ENCODE measurements around the gene CTF1.

The CTF1 gene

GRCh38 chr16:30947541-30947858 lies 51.1 kb downstream of the CTF1 start:
- Histone ChIP-seq H3K27ac (ENCODE audit: low read depth, low read length) (peak overlapping the region; percentile 56), H3K27me3 (ENCODE audit: control insufficient read depth in 1 of 2, insufficient read depth in 2 of 2, low read length in 2 of 2) (no peaks in the 10 kb centered on the region), H3K4me3 (ENCODE audit: low read depth in 1 of 2, low read length in 2 of 2) (no peak overlapping the region), H3K4me1 (ENCODE audit: control insufficient read depth in 1 of 2, insufficient read depth in 2 of 2, low read length in 2 of 2) (peaks cover 26 to 29% of the 10 kb centered on the region in 2 donors), H3K9me3 (ENCODE audit: control insufficient read depth in 1 of 2, low read length in 2 of 2) (no peaks in the 10 kb centered on the region), H3K9ac (ENCODE audit: low read depth in 1 of 2, low read length in 2 of 2) (no peak overlapping the region), H3K36me3 (ENCODE audit: control insufficient read depth in 1 of 2, insufficient read depth in 2 of 2, low read length in 2 of 2) (peaks cover 2 to 21% of the 10 kb centered on the region in 2 donors)

- Histone ChIP-seq H3K9me3 (ENCODE audit: control insufficient read depth in 1 of 2, low read length in 2 of 2) (no peaks in the 10 kb centered on the region), H3K9ac (ENCODE audit: low read depth in 1 of 2, low read length in 2 of 2) (peak overlapping the region in 1 of 2 donors; percentile 92), H3K36me3 (ENCODE audit: control insufficient read depth in 1 of 2, insufficient read depth in 2 of 2, low read length in 2 of 2) (peaks cover 2 to 18% of the 10 kb centered on the region in 2 donors), H3K4me3 (ENCODE audit: low read depth in 1 of 2, low read length in 2 of 2) (peak overlapping the region; percentile 79 to 95), H3K4me1 (ENCODE audit: control insufficient read depth in 1 of 2, insufficient read depth in 2 of 2, low read length in 2 of 2) (peaks cover 23 to 26% of the 10 kb centered on the region in 2 donors), H3K27ac (ENCODE audit: low read depth, low read length) (peak overlapping the region; percentile 56), H3K27me3 (ENCODE audit: control insufficient read depth in 1 of 2, insufficient read depth in 2 of 2, low read length in 2 of 2) (no peaks in the 10 kb centered on the region)
Measured at GRCh38 chr16:30947859-30948666, 51.6 kb downstream of the CTF1 start.

- Histone ChIP-seq H3K36me3 (ENCODE audit: control insufficient read depth in 1 of 2, insufficient read depth in 2 of 2, low read length in 2 of 2) (peaks cover 0 to 18% of the 10 kb centered on the region in 2 donors), H3K4me1 (ENCODE audit: control insufficient read depth in 1 of 2, insufficient read depth in 2 of 2, low read length in 2 of 2) (peaks cover 29 to 35% of the 10 kb centered on the region in 2 donors), H3K4me3 (ENCODE audit: low read depth in 1 of 2, low read length in 2 of 2) (peak within 1 kb of the TSS; percentile 79 to 95), H3K27me3 (ENCODE audit: control insufficient read depth in 1 of 2, insufficient read depth in 2 of 2, low read length in 2 of 2) (no peaks in the 10 kb centered on the region), H3K9me3 (ENCODE audit: control insufficient read depth in 1 of 2, low read length in 2 of 2) (no peaks in the 10 kb centered on the region), H3K9ac (ENCODE audit: low read depth in 1 of 2, low read length in 2 of 2) (peak within 1 kb of the TSS; percentile 76 to 92), H3K27ac (ENCODE audit: low read depth, low read length) (peak within 1 kb of the TSS; percentile 84)
Measured at GRCh38 chr16:30948667-30949649, 52.5 kb downstream of the CTF1 start, which contains the start of gene ORAI3. Gene ORAI3 (plus strand): TSS chr16:30949068. CDS start chr16:30949290, 222 bp downstream.

- Histone ChIP-seq H3K27ac (ENCODE audit: low read depth, low read length) (peak overlapping the region; percentile 84), H3K36me3 (ENCODE audit: control insufficient read depth in 1 of 2, insufficient read depth in 2 of 2, low read length in 2 of 2) (peaks cover 0 to 10% of the 10 kb centered on the region in 2 donors), H3K4me1 (ENCODE audit: control insufficient read depth in 1 of 2, insufficient read depth in 2 of 2, low read length in 2 of 2) (peaks cover 32 to 41% of the 10 kb centered on the region in 2 donors), H3K27me3 (ENCODE audit: control insufficient read depth in 1 of 2, insufficient read depth in 2 of 2, low read length in 2 of 2) (no peaks in the 10 kb centered on the region), H3K9ac (ENCODE audit: low read depth in 1 of 2, low read length in 2 of 2) (peak overlapping the region; percentile 76 to 92), H3K4me3 (ENCODE audit: low read depth in 1 of 2, low read length in 2 of 2) (peak overlapping the region; percentile 79 to 95), H3K9me3 (ENCODE audit: control insufficient read depth in 1 of 2, low read length in 2 of 2) (no peaks in the 10 kb centered on the region)
Measured at GRCh38 chr16:30949650-30950515, 53.5 kb downstream of the CTF1 start.

GRCh38 chr16:30950516-30951065 lies 54.2 kb downstream of the CTF1 start:
- Histone ChIP-seq H3K27ac (ENCODE audit: low read depth, low read length) (no peak overlapping the region), H3K36me3 (ENCODE audit: control insufficient read depth in 1 of 2, insufficient read depth in 2 of 2, low read length in 2 of 2) (peaks cover 0 to 10% of the 10 kb centered on the region in 2 donors), H3K4me1 (ENCODE audit: control insufficient read depth in 1 of 2, insufficient read depth in 2 of 2, low read length in 2 of 2) (peaks cover 32 to 42% of the 10 kb centered on the region in 2 donors), H3K9ac (ENCODE audit: low read depth in 1 of 2, low read length in 2 of 2) (peak overlapping the region; percentile 76 to 92), H3K27me3 (ENCODE audit: control insufficient read depth in 1 of 2, insufficient read depth in 2 of 2, low read length in 2 of 2) (no peaks in the 10 kb centered on the region), H3K4me3 (ENCODE audit: low read depth in 1 of 2, low read length in 2 of 2) (peak overlapping the region; percentile 79 to 95), H3K9me3 (ENCODE audit: control insufficient read depth in 1 of 2, low read length in 2 of 2) (no peaks in the 10 kb centered on the region)

GRCh38 chr16:30951193-30951592 lies 54.8 kb downstream of the CTF1 start:
- no peak overlapping the region for H3K27ac ChIP-seq (ENCODE audit: low read depth, low read length)
- H3K36me3 ChIP-seq (ENCODE audit: control insufficient read depth in 1 of 2, insufficient read depth in 2 of 2, low read length in 2 of 2): peaks cover 0 to 10% of the 10 kb centered on the region in 2 donors
- H3K9me3 ChIP-seq (ENCODE audit: control insufficient read depth in 1 of 2, low read length in 2 of 2): no peaks in the 10 kb centered on the region
- no peak overlapping the region for H3K4me3 ChIP-seq (ENCODE audit: low read depth in 1 of 2, low read length in 2 of 2)
- no peaks in the 10 kb centered on the region for H3K27me3 ChIP-seq (ENCODE audit: control insufficient read depth in 1 of 2, insufficient read depth in 2 of 2, low read length in 2 of 2)
- no peak overlapping the region for H3K9ac ChIP-seq (ENCODE audit: low read depth in 1 of 2, low read length in 2 of 2)
- H3K4me1 ChIP-seq (ENCODE audit: control insufficient read depth in 1 of 2, insufficient read depth in 2 of 2, low read length in 2 of 2): peaks cover 32 to 42% of the 10 kb centered on the region in 2 donors

- H3K27me3 ChIP-seq (ENCODE audit: control insufficient read depth in 1 of 2, insufficient read depth in 2 of 2, low read length in 2 of 2): no peaks in the 10 kb centered on the region
- H3K4me1 ChIP-seq (ENCODE audit: control insufficient read depth in 1 of 2, insufficient read depth in 2 of 2, low read length in 2 of 2): peaks cover 37 to 47% of the 10 kb centered on the region in 2 donors
- no peak overlapping the region for H3K9ac ChIP-seq (ENCODE audit: low read depth in 1 of 2, low read length in 2 of 2)
- H3K27ac ChIP-seq (ENCODE audit: low read depth, low read length): no peak overlapping the region
- H3K36me3 ChIP-seq (ENCODE audit: control insufficient read depth in 1 of 2, insufficient read depth in 2 of 2, low read length in 2 of 2): peaks cover 0 to 7% of the 10 kb centered on the region in 2 donors
- H3K9me3 ChIP-seq (ENCODE audit: control insufficient read depth in 1 of 2, low read length in 2 of 2): no peaks in the 10 kb centered on the region
- H3K4me3 ChIP-seq (ENCODE audit: low read depth in 1 of 2, low read length in 2 of 2): no peak overlapping the region
Measured at GRCh38 chr16:30951750-30952149, 55.3 kb downstream of the CTF1 start.

GRCh38 chr16:30953111-30953510 lies 56.7 kb downstream of the CTF1 start:
- Histone ChIP-seq H3K27ac (ENCODE audit: low read depth, low read length) (no peak overlapping the region), H3K27me3 (ENCODE audit: control insufficient read depth in 1 of 2, insufficient read depth in 2 of 2, low read length in 2 of 2) (no peaks in the 10 kb centered on the region), H3K4me1 (ENCODE audit: control insufficient read depth in 1 of 2, insufficient read depth in 2 of 2, low read length in 2 of 2) (peaks cover 38 to 48% of the 10 kb centered on the region in 2 donors), H3K36me3 (ENCODE audit: control insufficient read depth in 1 of 2, insufficient read depth in 2 of 2, low read length in 2 of 2) (peaks cover 0 to 4% of the 10 kb centered on the region in 2 donors), H3K9ac (ENCODE audit: low read depth in 1 of 2, low read length in 2 of 2) (no peak overlapping the region), H3K4me3 (ENCODE audit: low read depth in 1 of 2, low read length in 2 of 2) (no peak overlapping the region), H3K9me3 (ENCODE audit: control insufficient read depth in 1 of 2, low read length in 2 of 2) (no peaks in the 10 kb centered on the region)
